ENCODE results near the gene CD160.
A peak's percentile ranks its signal among the peaks of the same experiment; 100 is the strongest.
"Not testable (repeated sequence)": the region's sequence is repeated elsewhere in the genome, so short reads cannot be mapped to it uniquely, and the experiment has no call there.

Gene CD160

DNA sequence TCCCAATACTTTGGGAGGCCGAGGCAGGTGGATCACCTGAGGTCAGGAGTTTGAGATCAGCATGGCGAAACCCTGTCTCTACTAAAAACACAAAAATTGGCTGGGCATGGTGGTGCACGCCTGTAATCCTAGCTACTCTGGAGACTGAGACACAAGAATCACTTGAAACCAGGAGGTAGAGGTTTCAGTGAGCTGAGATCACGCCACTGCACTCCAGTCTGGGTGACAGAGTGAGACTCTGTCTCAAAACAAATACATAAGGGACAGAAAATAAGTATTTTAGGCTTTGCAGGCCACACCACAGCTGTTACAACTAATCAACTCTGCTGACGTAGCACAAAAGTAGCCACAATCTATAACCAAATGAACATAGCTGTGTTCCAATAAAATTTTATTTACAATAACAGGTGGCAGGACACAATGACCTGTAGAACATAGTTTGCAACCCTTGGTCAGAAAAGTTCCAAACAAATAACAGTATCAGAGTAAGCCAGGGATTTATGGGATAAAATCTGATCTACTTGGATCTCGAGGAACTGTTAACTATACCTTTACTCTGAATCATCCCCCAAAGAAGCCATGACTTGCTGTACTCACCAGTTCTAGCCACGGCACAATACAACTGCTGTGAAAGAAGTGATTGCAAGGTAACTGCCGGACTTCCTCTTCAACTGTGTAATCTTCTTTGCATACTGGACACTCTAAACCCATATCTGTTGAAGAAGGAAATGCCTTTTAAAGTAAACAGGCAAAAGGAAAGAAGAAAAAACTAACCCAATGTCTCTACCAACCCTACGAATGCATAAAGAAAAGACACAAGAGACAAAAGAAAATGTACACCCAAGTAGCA lies 28.3 kb downstream of the CD160 start:
- no peak for DNase-seq
- intact Hi-C loops (cut with DNase I) = no loop called here

DNA sequence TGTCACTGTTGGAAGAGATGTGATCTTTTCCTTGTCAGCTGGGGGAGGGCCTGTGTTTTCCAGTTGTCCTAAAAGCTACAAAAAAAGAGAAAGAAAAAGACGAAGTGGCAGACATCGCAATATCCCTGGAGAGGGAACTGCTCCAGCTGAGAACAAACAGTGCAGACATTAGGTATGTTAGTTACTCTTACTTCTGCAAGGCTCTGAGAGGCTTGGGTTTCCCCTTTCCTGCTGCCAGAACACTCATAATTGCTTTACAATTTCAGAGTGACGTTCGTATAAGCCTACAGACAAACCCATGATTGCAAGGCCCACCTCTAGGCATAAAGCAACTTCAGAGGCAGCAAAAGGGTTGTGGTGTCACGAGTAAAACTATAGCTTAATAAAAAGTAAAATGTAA lies 31.1 kb downstream of the CD160 start:
- intact Hi-C loops (cut with DNase I) = no loop called here
- DNase-seq = peak in 4 of 42 donors; percentile 6 to 19 (median 14)

DNA sequence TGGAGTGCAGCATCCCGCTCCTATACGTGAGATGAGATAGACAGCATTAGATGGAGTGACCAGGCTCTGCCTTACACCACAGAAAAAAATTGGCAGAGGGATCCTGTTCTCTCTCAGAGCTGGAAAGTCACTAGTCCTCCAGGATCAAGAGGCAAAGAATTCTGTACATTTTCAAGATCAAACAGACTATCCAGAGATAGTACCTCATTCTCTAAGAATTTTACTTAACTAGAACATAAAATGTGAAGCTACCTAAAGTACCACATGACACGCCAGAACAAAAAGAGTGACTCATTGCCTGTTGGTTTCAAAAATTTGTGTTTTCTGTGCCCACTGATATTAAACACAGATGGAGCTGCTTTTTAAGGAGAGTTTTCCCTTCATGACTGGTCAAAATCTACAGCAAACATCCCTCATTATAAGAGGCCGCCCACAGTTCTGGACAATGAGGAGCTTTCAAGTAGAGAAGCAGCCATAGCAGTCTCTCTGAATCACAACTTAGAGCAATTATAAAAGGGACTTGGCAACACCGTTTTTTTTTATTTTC lies 32.3 kb downstream of the CD160 start:
- peak in 12 of 42 donors; percentile 3 to 64 (median 20) for DNase-seq
- intact Hi-C loops (cut with DNase I) = no loop called here

DNA sequence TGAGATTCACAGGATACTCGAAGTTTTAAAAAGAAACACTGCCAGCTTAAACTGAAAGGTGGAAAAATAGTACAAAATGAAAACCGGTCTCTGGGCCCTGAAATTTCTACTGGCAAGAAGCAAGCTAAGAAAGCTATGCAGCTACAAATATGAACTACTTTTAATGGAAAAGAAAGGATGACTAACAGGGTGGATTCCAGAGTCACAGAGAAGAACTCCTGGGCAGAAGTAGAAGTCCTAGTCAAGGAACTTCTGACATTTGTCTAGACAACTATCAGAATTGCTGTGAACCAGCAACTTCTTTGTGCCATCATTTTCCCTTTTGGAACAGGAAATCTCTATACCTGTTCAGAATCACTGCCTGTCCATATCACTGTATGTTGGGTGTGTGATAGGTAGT lies 38.1 kb downstream of the CD160 start:
- no peak for DNase-seq
- intact Hi-C loops (cut with DNase I) = no loop called here

DNA sequence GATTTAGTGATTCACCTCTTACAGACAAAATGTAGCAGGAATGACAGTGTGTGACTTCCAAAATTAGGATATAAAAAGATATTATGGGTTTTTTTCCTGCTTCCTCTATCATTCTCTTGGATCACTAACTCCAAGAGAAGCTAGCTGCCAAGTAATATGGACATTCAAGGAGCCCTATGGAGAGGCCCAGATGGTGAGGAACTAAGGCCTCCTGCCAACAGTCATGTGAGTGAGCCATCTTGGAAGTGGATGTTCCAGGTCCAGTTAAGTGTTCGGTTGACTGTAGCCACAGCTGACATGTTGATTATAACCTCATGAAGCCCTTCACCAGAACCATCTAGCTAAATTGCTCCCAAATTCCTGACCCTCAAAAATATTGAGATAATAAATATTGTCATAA lies 38.8 kb downstream of the CD160 start:
- no peak for DNase-seq
- intact Hi-C loops (cut with DNase I) = no loop called here

DNA sequence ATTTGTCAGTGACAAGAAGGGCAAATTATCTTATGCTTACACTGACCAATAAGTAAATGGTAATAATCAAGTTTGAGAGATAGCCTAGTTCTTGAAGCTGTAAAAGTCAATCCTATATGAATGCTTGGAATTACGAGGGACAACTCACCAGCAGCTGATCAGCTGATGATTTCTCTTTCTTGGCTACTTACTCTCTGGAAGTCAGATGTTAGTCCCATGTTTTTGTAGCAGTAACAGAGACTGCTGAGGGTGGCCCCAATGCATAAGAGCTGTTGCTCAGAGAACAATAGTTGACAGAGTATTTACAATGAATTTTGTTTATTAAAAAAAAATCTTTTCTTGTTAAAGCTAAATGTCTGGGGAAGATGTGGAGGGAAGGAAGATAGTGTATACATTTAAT lies 39.3 kb downstream of the CD160 start:
- DNase-seq = no peak
- intact Hi-C loops (cut with DNase I) = no loop called here

DNA sequence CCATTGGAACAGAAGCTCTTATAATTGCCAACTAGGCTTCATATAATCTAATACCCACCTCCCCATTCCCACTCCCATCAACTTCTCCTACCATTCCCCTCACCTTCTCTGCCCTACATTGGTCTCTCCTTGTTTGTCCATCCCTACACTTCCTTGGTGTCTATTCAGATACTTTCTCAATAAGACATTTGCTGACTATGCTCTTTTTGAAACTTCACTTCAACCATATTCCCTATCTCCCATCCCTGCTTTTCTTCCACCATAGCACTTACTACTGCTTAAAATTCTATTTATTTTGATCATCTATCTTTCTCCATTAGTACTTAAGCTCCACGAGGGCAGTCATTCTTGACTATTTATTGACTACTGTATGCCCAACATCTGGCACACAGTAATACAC lies 40.4 kb downstream of the CD160 start:
- no peak for DNase-seq
- intact Hi-C loops (cut with DNase I) = no loop called here

DNA sequence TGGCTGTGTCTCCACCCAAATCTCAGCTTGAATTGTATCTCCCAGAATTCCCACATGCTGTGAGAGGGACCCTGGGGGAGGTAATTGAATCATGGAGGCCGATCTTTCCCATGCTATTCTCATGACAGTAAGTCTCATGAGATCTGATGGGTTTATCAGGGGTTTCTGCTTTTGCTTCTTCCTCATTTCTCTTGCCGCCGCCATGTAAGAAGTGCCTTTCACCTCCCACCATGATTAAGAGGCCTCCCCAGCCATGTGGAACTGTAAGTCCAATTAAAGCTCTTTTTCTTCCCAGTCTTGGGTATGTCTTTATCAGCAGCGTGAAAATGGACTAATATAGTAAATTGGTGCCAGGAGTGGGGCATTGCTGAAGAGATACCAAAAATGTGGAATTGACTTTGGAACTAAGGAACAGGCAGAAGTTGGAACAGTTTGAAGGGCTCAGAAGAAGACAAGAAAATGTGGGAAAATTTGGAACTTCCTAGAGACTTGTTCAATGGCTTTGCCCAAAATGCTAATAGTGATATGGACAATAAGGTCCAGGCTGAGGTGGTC lies 41.2 kb downstream of the CD160 start:
- intact Hi-C loops (cut with DNase I); DNase-seq: not testable (repeated sequence)

DNA sequence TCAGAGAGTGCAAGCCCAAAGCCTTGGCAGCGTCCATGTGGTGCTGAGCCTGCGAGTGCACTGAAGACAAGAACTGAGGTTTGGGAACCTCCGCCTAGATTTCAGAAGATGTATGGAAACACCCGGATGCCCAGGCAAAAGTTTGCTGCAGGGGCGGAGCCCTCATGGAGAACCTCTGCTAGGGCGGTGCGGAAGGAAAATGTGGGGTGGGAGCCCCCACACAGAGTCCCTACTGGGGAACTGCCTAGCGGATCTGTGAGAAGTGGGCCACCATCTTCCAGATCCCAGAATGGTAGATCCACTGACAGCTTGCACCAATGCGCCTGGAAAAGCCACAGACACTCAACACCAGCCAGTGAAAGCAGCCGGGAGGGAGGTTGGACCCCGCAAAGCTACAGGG lies 42.2 kb downstream of the CD160 start:
- intact Hi-C loops (cut with DNase I); DNase-seq: not testable (repeated sequence)

DNA sequence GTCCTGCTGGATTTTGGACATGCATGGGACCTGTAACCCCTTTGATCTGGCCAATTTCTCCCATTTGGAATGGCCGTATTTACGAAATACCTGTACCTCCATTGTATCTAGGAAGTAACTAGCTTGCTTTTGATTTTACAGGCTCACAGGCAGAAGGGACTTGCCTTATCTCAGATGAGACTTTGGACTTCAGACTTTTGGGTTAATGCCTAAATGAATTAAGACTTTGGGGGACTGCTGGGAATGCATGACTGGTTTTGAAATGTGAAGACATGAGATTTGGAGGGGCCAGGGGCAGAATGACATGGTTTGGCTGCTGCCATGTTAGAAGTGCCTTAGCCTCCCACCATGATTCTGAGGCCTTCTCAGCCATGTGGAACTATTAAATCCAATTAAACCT lies 42.7 kb downstream of the CD160 start:
- DNase-seq; intact Hi-C loops (cut with DNase I): not testable (repeated sequence)

DNA sequence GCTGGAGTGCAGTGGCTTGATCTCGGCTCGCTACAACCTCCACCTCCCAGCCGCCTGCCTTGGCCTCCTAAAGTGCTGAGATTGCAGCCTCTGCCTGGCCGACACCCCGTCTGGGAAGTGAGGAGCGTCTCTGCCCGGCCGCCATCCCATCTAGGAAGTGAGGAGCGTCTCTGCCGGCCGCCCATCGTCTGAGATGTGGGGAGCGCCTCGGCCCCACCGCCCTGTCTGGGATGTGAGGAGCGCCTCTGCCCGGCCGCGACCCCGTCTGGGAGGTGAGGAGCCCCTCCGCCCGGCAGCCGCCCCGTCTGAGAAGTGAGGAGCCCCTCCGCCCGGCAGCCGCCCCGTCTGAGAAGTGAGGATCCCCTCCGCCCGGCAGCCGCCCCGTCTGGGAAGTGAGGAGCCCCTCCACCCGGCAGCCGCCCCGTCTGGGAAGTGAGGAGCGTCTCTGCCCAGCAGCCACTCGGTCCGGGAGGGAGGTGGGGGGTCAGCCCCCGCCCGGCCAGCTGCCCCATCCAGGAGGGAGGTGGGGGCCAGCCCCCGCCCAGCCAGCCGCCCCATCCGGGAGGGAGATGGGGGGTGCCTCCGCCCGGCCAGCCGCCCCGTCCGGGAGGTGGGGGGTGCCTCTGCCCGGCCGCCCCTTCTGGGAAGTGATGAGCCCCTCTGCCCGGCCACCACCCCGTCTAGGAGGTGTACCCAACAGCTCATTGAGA lies 45.1 kb downstream of the CD160 start:
- intact Hi-C loops (cut with DNase I); DNase-seq: not testable (repeated sequence)

DNA sequence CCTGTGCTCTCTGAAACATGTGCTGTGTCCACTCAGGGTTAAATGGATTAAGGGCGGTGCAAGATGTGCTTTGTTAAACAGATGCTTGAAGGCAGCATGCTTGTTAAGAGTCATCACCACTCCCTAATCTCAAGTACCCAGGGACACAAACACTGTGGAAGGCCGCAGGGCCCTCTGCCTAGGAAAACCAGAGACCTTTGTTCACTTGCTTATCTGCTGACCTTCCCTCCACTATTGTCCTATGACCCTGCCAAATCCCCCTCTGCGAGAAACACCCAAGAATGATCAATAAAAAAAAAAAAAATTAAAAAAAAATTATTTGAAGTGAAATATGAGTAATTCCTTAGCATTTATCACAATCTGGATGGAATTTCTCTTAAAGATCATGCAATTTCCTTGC lies 45.8 kb downstream of the CD160 start:
- intact Hi-C loops (cut with DNase I); DNase-seq: not testable (repeated sequence)

DNA sequence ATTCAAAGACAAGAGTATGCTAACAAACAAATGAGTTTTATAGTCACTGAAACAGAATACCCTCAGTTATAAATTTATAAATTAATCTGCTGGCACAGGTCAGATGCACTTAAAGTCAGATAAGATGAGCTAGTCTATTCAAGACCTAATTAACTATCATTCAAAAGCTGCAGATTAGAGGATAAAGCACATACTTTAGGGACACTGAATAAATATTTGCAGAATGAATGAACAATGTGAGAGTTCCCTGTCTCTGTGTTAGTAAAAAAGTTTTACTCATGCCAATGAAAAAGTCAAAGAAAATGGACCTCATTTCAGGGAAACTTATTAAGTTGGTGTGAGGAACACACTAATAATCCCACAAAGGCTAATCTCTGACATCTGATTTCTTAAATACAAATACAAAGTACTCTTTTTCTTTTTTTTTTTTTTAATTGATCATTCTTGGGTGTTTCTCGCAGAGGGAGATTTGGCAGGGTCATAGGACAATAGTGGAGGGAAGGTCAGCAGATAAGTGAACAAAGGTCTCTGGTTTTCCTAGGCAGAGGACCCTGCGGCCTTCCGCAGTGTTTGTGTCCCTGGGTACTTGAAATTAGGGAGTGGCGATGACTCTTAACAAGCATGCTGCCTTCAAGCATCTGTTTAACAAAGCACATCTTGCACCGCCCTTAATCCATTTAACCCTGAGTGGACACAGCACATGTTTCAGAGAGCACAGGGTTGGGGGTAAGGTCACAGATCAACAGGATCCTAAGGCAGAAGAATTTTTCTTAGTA lies 46.5 kb downstream of the CD160 start:
- intact Hi-C loops (cut with DNase I); DNase-seq: not testable (repeated sequence)

DNA sequence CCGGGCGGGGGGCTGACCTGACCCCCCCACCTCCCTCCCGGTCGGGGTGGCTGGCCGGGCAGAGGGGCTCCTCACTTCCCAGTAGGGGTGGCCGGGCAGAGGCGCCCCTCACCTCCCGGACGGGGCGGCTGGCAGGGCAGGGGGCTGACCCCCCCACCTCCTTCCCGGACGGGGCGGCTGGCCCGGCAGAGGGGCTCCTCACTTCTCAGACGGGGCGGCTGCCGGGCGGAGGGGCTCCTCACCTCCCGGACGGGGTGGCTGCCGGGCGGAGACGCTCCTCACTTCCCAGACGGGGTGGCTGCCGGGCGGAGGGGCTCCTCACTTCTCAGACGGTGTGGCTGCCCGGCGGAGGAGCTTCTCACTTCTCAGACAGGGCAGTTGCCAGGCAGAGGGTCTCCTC lies 47.6 kb downstream of the CD160 start:
- intact Hi-C loops (cut with DNase I); DNase-seq: not testable (repeated sequence)

DNA sequence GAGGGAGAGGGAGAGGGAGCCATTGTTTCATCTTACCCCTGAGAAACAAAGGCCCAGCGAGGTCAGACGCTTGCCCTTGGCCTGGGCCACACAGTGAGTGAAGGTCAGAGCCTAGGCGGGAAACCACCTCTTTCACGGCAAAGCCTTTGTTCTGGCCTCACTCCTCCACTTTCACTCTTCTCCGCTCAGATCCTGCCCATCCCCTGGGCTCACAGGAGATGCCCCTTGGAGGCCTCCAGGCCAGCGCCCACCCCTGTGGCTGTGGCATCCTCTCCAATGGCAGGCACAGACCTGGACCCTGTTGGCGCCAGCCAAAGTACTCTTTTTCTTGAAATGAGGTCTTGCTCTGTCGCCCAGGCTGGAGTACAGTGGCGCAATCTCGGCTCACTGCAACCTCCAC lies 48.7 kb downstream of the CD160 start:
- intact Hi-C loops (cut with DNase I); DNase-seq: not testable (repeated sequence)

DNA sequence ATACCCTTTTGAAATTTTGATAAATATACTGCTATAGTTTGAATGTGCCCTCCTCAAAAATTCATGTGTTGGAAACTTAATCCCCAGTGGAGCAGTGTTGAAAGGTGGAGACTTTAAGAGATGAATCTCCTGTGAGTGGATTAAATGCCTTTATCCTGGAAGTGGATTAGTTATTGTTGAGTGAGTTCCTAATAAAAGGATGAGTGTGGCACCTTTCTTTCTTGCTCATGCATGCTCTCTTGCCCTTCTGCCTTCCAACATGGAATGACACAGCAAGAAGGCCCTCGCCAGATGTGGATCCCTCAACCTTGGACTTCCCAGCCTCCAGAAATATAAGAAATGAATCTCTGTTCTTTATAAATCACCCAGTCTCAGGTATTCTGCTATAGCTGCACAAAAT lies 51.8 kb downstream of the CD160 start:
- DNase-seq = no peak
- intact Hi-C loops (cut with DNase I) = no loop called here

DNA sequence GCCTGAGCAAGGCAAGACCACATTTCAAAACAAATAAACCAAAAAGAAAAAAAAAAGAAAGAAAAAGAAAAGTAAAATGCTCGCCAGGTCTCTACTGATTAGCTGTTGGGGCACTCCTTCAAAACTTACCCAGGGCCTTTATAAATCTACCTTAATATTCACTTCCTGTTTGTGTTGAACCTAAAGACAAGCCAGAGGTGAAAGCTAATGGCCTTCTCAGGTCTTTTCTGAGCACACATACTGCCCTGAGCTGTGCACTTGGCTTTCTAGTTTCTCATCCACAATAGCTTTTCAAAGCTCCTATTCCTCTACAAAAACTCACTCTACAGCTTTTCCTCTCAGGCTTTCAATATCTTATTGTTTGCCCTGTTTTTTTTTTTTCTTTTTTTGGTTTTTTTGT lies 54.1 kb downstream of the CD160 start:
- DNase-seq = no peak
- intact Hi-C loops (cut with DNase I) = no loop called here

DNA sequence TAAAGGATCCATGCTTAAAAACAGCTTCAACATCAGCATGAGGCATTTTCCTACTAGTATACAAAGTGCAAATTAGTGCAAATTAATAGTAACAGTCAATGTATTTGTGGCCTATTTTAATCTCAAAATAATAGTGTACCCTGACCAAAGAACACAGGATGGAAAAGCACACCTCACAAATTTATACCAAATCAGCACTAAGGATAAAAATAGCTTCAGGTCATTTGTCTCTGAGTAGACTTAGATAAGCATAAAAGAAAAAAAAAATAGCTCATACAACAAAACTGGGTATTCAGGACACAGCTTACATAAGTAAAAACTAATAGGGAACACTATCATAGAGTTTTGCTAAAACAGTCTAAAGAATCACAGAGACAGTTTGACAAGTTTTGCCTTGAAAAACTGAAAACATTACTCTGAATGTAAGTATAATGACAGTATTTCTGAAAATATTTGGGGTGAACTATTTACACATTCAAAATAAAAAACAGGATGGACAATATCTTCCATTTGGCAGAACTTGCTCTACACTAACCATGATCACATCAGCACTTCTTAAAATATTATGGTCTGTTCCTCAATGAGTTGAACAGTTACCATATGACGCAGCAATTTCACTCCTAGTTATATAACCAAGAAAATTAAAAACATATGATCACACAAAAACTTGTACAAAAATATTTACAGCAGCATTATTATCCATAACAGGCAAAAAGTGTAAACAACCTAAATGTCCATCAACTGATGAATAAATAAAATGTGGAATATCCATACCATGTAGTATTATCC lies 58.3 kb downstream of the CD160 start:
- intact Hi-C loops (cut with DNase I) = no loop called here
- DNase-seq = no peak

Measured in head of caudate nucleus (tissue), 42 donors.